ENCODE results near the gene KNDC1. TPM values are rescaled to one million over a fixed set of nuclear protein-coding genes. Genes with fewer than 3 reads are reported as not detected.

The KNDC1 gene
- total and polyA plus RNA-seq, 2 experiments from 2014 or later: 10.8 to 33.9 TPM

GRCh38 chr10:133235932-133236331, 75.9 kb downstream of the KNDC1 start:
- H3K27ac ChIP-seq: no peak overlapping the region
- H3K27me3 ChIP-seq: peaks cover 89% of the 10 kb centered on the region
- H3K4me1 ChIP-seq (ENCODE audit: low read depth): no peaks in the 10 kb centered on the region
- no peaks in the 10 kb centered on the region for H3K9me3 ChIP-seq (ENCODE audit: low read depth)
- no peak for TF ChIP-seq CTCF (IDR thresholded peaks at IDR 0.05; ENCODE audit: low read depth, low read length)
- no peak for DNase-seq (ENCODE audit: low read depth in 1 of 2, low spot score in 1 of 2)
- H3K36me3 ChIP-seq: no peaks in the 10 kb centered on the region
- H3K4me3 ChIP-seq: no peak overlapping the region

GRCh38 chr10:133236401-133237240, 76.6 kb downstream of the KNDC1 start:
- Histone ChIP-seq H3K4me3 (peak overlapping the region; percentile 14), H3K27ac (no peak overlapping the region), H3K4me1 (ENCODE audit: low read depth) (no peaks in the 10 kb centered on the region), H3K9me3 (ENCODE audit: low read depth) (no peaks in the 10 kb centered on the region), H3K36me3 (no peaks in the 10 kb centered on the region), H3K27me3 (peaks cover 83% of the 10 kb centered on the region)
- DNase-seq (ENCODE audit: low read depth in 1 of 2, low spot score in 1 of 2): no peak
- TF ChIP-seq CTCF (IDR thresholded peaks at IDR 0.05; ENCODE audit: low read depth, low read length): no peak

GRCh38 chr10:133237241-133237587, 77.2 kb downstream of the KNDC1 start:
- H3K27me3 ChIP-seq: peaks cover 77% of the 10 kb centered on the region
- no peak for TF ChIP-seq CTCF (IDR thresholded peaks at IDR 0.05; ENCODE audit: low read depth, low read length)
- no peak for DNase-seq (ENCODE audit: low read depth in 1 of 2, low spot score in 1 of 2)
- no peaks in the 10 kb centered on the region for H3K36me3 ChIP-seq
- no peak overlapping the region for H3K27ac ChIP-seq
- no peaks in the 10 kb centered on the region for H3K4me1 ChIP-seq (ENCODE audit: low read depth)
- H3K9me3 ChIP-seq (ENCODE audit: low read depth): no peaks in the 10 kb centered on the region
- H3K4me3 ChIP-seq: no peak overlapping the region

- Histone ChIP-seq H3K27me3 (peaks cover 70% of the 10 kb centered on the region), H3K4me1 (ENCODE audit: low read depth) (no peaks in the 10 kb centered on the region), H3K4me3 (peak within 1 kb of the TSS; percentile 14), H3K27ac (no peak within 1 kb of the TSS), H3K36me3 (no peaks in the 10 kb centered on the region), H3K9me3 (ENCODE audit: low read depth) (no peaks in the 10 kb centered on the region)
- TF ChIP-seq CTCF (IDR thresholded peaks at IDR 0.05; ENCODE audit: low read depth, low read length): no peak
- no peak for DNase-seq (ENCODE audit: low read depth in 1 of 2, low spot score in 1 of 2)
These were observed 77.8 kb downstream of the KNDC1 start, which contains the start of gene VENTX for GRCh38 chr10:133237588-133238465. VENTX (plus strand) TSS chr10:133237855; CDS start chr10:133237915, 60 bp downstream.

GRCh38 chr10:133238466-133238804, 78.4 kb downstream of the KNDC1 start:
- no peak overlapping the region for H3K27ac ChIP-seq
- DNase-seq (ENCODE audit: low read depth in 1 of 2, low spot score in 1 of 2): no peak
- no peaks in the 10 kb centered on the region for H3K9me3 ChIP-seq (ENCODE audit: low read depth)
- peaks cover 64% of the 10 kb centered on the region for H3K27me3 ChIP-seq
- no peak for TF ChIP-seq CTCF (IDR thresholded peaks at IDR 0.05; ENCODE audit: low read depth, low read length)
- H3K36me3 ChIP-seq: no peaks in the 10 kb centered on the region
- no peaks in the 10 kb centered on the region for H3K4me1 ChIP-seq (ENCODE audit: low read depth)
- no peak overlapping the region for H3K4me3 ChIP-seq
